ENCODE data around the gene BCAS1. TPM values are rescaled to one million over a fixed set of nuclear protein-coding genes. Genes with fewer than 3 reads are reported as not detected.

Gene BCAS1
- total RNA-seq, 4 donors from 2014 or later, result 0.29 to 0.83 TPM; not detected in 2

- H3K27ac ChIP-seq, result peak overlapping the region; percentile 45 to 71
- TF ChIP-seq, protein P1, sequence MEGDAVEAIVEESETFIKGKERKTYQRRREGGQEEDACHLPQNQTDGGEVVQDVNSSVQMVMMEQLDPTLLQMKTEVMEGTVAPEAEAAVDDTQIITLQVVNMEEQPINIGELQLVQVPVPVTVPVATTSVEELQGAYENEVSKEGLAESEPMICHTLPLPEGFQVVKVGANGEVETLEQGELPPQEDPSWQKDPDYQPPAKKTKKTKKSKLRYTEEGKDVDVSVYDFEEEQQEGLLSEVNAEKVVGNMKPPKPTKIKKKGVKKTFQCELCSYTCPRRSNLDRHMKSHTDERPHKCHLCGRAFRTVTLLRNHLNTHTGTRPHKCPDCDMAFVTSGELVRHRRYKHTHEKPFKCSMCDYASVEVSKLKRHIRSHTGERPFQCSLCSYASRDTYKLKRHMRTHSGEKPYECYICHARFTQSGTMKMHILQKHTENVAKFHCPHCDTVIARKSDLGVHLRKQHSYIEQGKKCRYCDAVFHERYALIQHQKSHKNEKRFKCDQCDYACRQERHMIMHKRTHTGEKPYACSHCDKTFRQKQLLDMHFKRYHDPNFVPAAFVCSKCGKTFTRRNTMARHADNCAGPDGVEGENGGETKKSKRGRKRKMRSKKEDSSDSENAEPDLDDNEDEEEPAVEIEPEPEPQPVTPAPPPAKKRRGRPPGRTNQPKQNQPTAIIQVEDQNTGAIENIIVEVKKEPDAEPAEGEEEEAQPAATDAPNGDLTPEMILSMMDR (IDR thresholded peaks at IDR 0.05), result peak; percentile 61 to 83 (median 74)
- TF ChIP-seq POLR2A (IDR thresholded peaks at IDR 0.05), result no peak
Measured at GRCh38 chr20:53939572-53940359, 130.6 kb downstream of the BCAS1 start.

GRCh38 chr20:53939190-53939571 lies 131.2 kb downstream of the BCAS1 start:
- intact Hi-C loops (cut with DNase I; ENCODE audit: low total_unique reads), result no loop called here
- H3K27ac ChIP-seq, result peak overlapping the region; percentile 45 to 71

More at GRCh38 chr20:53939572-53940359, 130.6 kb downstream of the BCAS1 start:
- intact Hi-C loops (cut with DNase I; ENCODE audit: low total_unique reads), result loop anchor here (10.0 kb wide), 1 partner anchor 365 kb away; no protein-coding TSS in a partner anchor
- no peaks in the 10 kb centered on the region for H3K36me3 ChIP-seq
- H3K9me3 ChIP-seq, result no peaks in the 10 kb centered on the region
- H3K4me3 ChIP-seq, result no peak overlapping the region
- no peaks in the 10 kb centered on the region for H3K27me3 ChIP-seq
- peak; percentile 84 to 92 for DNase-seq
- H3K4me1 ChIP-seq, result peaks cover 0 to 6% of the 10 kb centered on the region in 2 donors

GRCh38 chr20:53938739-53939138 lies 131.7 kb downstream of the BCAS1 start:
- intact Hi-C loops (cut with DNase I; ENCODE audit: low total_unique reads), result no loop called here
- Histone ChIP-seq H3K4me3 (no peak overlapping the region), H3K36me3 (no peaks in the 10 kb centered on the region), H3K27me3 (no peaks in the 10 kb centered on the region), H3K4me1 (peaks cover 0 to 6% of the 10 kb centered on the region in 2 donors), H3K9me3 (no peaks in the 10 kb centered on the region), H3K27ac (peak overlapping the region in 1 of 2 donors; percentile 71)
- no peak for DNase-seq
- no peak for TF ChIP-seq POLR2A (IDR thresholded peaks at IDR 0.05)
- TF ChIP-seq, protein P1 (IDR thresholded peaks at IDR 0.05), result no peak

More at GRCh38 chr20:53939190-53939571, 131.2 kb downstream of the BCAS1 start:
- H3K4me1 ChIP-seq, result peaks cover 0 to 6% of the 10 kb centered on the region in 2 donors
- DNase-seq, result no peak
- no peaks in the 10 kb centered on the region for H3K36me3 ChIP-seq
- no peak overlapping the region for H3K4me3 ChIP-seq
- no peaks in the 10 kb centered on the region for H3K27me3 ChIP-seq
- H3K9me3 ChIP-seq, result no peaks in the 10 kb centered on the region
- TF ChIP-seq POLR2A (IDR thresholded peaks at IDR 0.05), result no peak
- TF ChIP-seq, protein P1 (IDR thresholded peaks at IDR 0.05), result no peak

- Histone ChIP-seq H3K4me3 (no peak overlapping the region), H3K27ac (no peak overlapping the region), H3K36me3 (no peaks in the 10 kb centered on the region), H3K27me3 (no peaks in the 10 kb centered on the region), H3K4me1 (peaks cover 0 to 6% of the 10 kb centered on the region in 2 donors), H3K9me3 (no peaks in the 10 kb centered on the region)
- no peak for TF ChIP-seq POLR2A (IDR thresholded peaks at IDR 0.05)
- TF ChIP-seq, protein P1 (IDR thresholded peaks at IDR 0.05), result no peak
- intact Hi-C loops (cut with DNase I; ENCODE audit: low total_unique reads), result no loop called here
- DNase-seq, result no peak
Measured at GRCh38 chr20:53937929-53938367, 132.4 kb downstream of the BCAS1 start.

DNA sequence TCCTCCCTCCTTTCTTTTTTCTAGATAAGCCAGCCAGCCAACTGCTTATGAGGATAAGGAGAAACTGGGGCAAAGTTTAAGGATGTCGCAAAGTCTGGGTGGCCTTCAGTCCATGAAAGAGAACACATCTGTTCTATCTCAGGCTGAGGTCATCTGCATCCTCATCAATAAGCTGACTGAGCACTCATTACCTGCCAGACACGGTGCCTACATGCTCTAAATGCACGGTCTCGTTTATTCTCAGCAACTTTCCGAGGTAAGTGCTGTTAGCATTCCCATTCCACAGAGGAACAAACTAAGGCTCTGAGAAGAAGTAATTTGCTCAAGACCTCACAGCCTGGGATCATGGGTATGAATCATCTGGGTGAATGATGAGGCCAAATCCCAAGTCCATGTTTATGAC lies 133.1 kb downstream of the BCAS1 start:
- Histone ChIP-seq H3K27me3 (no peaks in the 10 kb centered on the region), H3K36me3 (no peaks in the 10 kb centered on the region), H3K4me1 (peaks cover 0 to 6% of the 10 kb centered on the region in 2 donors), H3K9me3 (no peaks in the 10 kb centered on the region), H3K4me3 (no peak overlapping the region), H3K27ac (no peak overlapping the region)
- intact Hi-C loops (cut with DNase I; ENCODE audit: low total_unique reads), result no loop called here
- TF ChIP-seq, protein P1 (IDR thresholded peaks at IDR 0.05), result no peak
- no peak for TF ChIP-seq POLR2A (IDR thresholded peaks at IDR 0.05)
- no peak for DNase-seq
